Stomach (tissue), 9 donors: ENCODE data around the gene CLASP2. TPM values are rescaled to one million over a fixed set of nuclear protein-coding genes. Genes with fewer than 3 reads are reported as not detected.

Source experiments
- DNase-seq, 2 donors: peaks; one replicate each; pipeline versions ENCODE4 v3.0.0 to v3.0.0-alpha.2; 2013 to 2019
- H3K27ac ChIP-seq, 5 donors: fragments of 200-600 bp in 4 of 5; sonication (generic) in 4 of 5; one replicate each; pipeline ENCODE4 v1.5.1; 2013 to 2019; ENCODE audit warnings: mild to moderate bottlenecking in 1 of 5, moderate library complexity in 1 of 5
- H3K27me3 ChIP-seq, 3 donors: fragments of 200-600 bp; sonication (generic); one replicate each; pipeline ENCODE4 v1.5.1; 2017 to 2019; ENCODE audit warnings: mixed run types in 1 of 3
- H3K36me3 ChIP-seq, 4 donors: fragments of 200-600 bp; sonication (generic); 1 replicate in 3 of 4; 2 replicates in 1 of 4; pipeline ENCODE4 v1.5.1; 2016 to 2019
- H3K4me1 ChIP-seq, 4 donors: fragments of 200-600 bp; sonication (generic); one replicate each; pipeline ENCODE4 v1.5.1; 2016 to 2019
- H3K4me3 ChIP-seq, 4 donors: fragments of 200-600 bp; sonication (generic) in 3 of 4; one replicate each; pipeline ENCODE4 v1.5.1; 2016 to 2019; ENCODE audit warnings: mild to moderate bottlenecking in 1 of 4
- H3K9me3 ChIP-seq, 4 donors: fragments of 200-600 bp; sonication (generic); one replicate each; pipeline ENCODE4 v1.5.1; 2016 to 2019
- EP300 ChIP-seq: sonication (generic); formaldehyde crosslinking; IDR thresholded peaks from one replicate; pipeline ENCODE4 v1.6.1; 2017; ENCODE audit warnings: antibody characterized with exemption
- POLR2A ChIP-seq, 4 donors: fragments of 450-650 bp; IDR thresholded peaks; one replicate each; pipeline ENCODE4 v1.6.1; 2016; ENCODE audit warnings: antibody characterized with exemption in 4 of 4, control low read depth in 2 of 4, mild to moderate bottlenecking in 1 of 4, moderate library complexity in 1 of 4
- POLR2AphosphoS5 ChIP-seq, 3 donors: sonication (generic); formaldehyde crosslinking; IDR thresholded peaks; one replicate each; pipeline ENCODE4 v1.6.1; 2016; ENCODE audit warnings: antibody characterized with exemption in 3 of 3
- WGBS, 5 donors: extraction: QIAGEN DNeasy Blood & Tissue Kit in 3 of 5; methylation state at CpG; one replicate each; pipeline versions ENCODE4 v1.1.5 to v1.1.7; 2013 to 2018; 5-methylcytosine and 5-hydroxymethylcytosine counted together
- intact Hi-C: fragments of 100-400 bp; cut with DNase I; formaldehyde crosslinking; loops from one replicate; pipeline ENCODE4 v1.15.1; 2023; ENCODE audit warnings: low total_unique reads
- polyA plus RNA-seq, 3 donors: library from polyadenylated mRNA; stranded (reverse); fragments of 200-250 nt; gene quantifications; one replicate each; pipeline ENCODE4 v1.2.3, GENCODE V29; 2013
- total RNA-seq, 5 donors: library from RNA; depleted of rRNA; stranded (reverse); fragments of >200 nt; gene quantifications; one replicate each; pipeline versions ENCODE4 v1.1.0 to v1.2.3, GENCODE V29; 2014 to 2016
- TF ChIP-seq, protein P1 (sequence below), 7 experiments: fragments of 450-650 bp in 4 of 7; fragments of 200-600 bp in 3 of 7; sonication (generic) in 3 of 7; IDR thresholded peaks; one replicate each; pipeline ENCODE4 v1.5.1; 2016 to 2019; ENCODE audit warnings: antibody characterized with exemption in 7 of 7, control low read depth in 2 of 7, mild to moderate bottlenecking in 1 of 7
- donor health status: healthy with polysubstance abuse.
- donor health status: Bipolar disorder and iron deficiency.
- donor health status: healthy.

CLASP2 gene
- total and polyA plus RNA-seq, 8 donors, result 6.3 to 136 (median 44.1) TPM

DNA sequence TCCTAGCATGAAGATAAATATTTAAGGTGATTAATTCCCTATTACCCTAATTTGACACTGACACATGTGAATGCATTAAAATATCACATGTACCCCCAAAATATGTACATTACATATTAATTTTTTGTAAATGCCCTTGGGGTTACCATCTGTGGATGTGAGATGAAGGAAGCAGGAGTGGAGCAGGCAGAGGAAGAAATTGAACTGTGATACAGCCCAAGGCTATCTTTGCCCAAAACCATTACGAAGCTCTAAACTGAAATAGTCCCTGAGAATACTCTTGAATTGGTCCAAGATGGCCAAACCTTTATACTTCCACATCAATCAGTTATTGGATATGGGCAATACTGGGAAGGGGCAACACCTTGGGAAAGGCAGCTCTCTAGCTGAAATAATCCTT, 105.0 kb downstream of the CLASP2 start:
- Histone ChIP-seq H3K9me3 (no peaks in the 10 kb centered on the region), H3K27ac (no peak overlapping the region), H3K36me3 (peaks cover 0 to 38% (median 32%) of the 10 kb centered on the region in 4 donors), H3K4me1 (no peaks in the 10 kb centered on the region), H3K4me3 (no peak overlapping the region), H3K27me3 (no peaks in the 10 kb centered on the region)
- no peak for TF ChIP-seq POLR2A (IDR thresholded peaks at IDR 0.05)
- no peak for TF ChIP-seq EP300
- TF ChIP-seq, protein P1, sequence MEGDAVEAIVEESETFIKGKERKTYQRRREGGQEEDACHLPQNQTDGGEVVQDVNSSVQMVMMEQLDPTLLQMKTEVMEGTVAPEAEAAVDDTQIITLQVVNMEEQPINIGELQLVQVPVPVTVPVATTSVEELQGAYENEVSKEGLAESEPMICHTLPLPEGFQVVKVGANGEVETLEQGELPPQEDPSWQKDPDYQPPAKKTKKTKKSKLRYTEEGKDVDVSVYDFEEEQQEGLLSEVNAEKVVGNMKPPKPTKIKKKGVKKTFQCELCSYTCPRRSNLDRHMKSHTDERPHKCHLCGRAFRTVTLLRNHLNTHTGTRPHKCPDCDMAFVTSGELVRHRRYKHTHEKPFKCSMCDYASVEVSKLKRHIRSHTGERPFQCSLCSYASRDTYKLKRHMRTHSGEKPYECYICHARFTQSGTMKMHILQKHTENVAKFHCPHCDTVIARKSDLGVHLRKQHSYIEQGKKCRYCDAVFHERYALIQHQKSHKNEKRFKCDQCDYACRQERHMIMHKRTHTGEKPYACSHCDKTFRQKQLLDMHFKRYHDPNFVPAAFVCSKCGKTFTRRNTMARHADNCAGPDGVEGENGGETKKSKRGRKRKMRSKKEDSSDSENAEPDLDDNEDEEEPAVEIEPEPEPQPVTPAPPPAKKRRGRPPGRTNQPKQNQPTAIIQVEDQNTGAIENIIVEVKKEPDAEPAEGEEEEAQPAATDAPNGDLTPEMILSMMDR (IDR thresholded peaks at IDR 0.05), result no peak
- TF ChIP-seq POLR2AphosphoS5 (IDR thresholded peaks at IDR 0.05), result no peak
- WGBS, 5 donors, result 93 to 100% (median 100%) methylated on average over 1 of the region's 1 CpG
- intact Hi-C loops, result no loop called here
- no peak for DNase-seq

DNA sequence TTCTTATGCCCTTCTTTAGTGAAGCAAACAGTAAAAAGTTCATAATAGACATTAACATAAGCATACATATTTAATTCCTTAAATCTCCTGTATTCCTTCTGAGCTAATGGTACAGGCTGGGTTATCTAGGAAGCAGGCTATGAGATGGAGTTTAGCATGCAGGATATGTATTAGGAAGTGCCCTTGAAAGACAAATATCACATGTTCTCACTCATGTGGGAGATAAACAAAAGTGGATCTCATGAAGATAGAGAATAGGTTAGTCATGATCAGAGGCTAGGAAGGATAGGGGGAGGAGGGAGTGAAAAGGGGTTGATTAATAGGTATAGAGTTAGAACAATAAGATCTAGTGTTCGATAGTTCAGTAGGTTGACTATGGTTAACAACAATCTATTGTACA, 105.4 kb downstream of the CLASP2 start:
- H3K27me3 ChIP-seq, result no peaks in the 10 kb centered on the region
- intact Hi-C loops, result no loop called here
- no peaks in the 10 kb centered on the region for H3K9me3 ChIP-seq
- no peak overlapping the region for H3K4me3 ChIP-seq
- H3K4me1 ChIP-seq, result no peaks in the 10 kb centered on the region
- 96 to 100% (median 97%) methylated on average over 1 of the region's 1 CpG for WGBS, 5 donors
- H3K27ac ChIP-seq, result no peak overlapping the region
- TF ChIP-seq, protein P1 (IDR thresholded peaks at IDR 0.05), result no peak
- no peak for TF ChIP-seq POLR2A (IDR thresholded peaks at IDR 0.05)
- no peak for TF ChIP-seq EP300
- no peak for TF ChIP-seq POLR2AphosphoS5 (IDR thresholded peaks at IDR 0.05)
- H3K36me3 ChIP-seq, result peaks cover 0 to 38% (median 28%) of the 10 kb centered on the region in 4 donors
- DNase-seq, result no peak

DNA sequence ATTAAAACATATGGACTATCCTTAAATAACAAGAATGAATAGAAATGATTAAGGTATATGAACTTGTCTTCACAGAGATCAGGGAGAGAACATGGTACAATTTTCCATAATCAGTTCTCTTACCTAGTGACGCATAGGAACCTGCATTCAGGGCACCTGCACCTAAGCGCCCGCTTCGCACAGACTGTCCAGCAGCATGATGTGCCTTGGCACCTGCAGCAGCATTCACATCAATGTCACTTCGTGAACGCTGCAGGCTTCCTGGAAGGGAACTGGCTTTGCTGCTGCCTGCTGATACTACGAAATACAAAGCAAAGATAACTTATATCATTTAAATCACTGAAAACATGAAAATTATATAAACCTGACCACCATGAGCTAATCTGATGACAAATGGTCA, 115.2 kb downstream of the CLASP2 start:
- Histone ChIP-seq H3K4me3 (no peak overlapping the region), H3K36me3 (peaks cover 25 to 90% (median 83%) of the 10 kb centered on the region in 4 donors), H3K27me3 (no peaks in the 10 kb centered on the region), H3K4me1 (no peaks in the 10 kb centered on the region), H3K27ac (no peak overlapping the region), H3K9me3 (no peaks in the 10 kb centered on the region)
- intact Hi-C loops, result no loop called here
- TF ChIP-seq POLR2A (IDR thresholded peaks at IDR 0.05), result no peak
- TF ChIP-seq EP300, result no peak
- TF ChIP-seq, protein P1 (IDR thresholded peaks at IDR 0.05), result no peak
- no peak for TF ChIP-seq POLR2AphosphoS5 (IDR thresholded peaks at IDR 0.05)
- WGBS, 5 donors, result 94 to 97% (median 96%) methylated on average over 7 of the region's 7 CpGs
- DNase-seq, result no peak

DNA sequence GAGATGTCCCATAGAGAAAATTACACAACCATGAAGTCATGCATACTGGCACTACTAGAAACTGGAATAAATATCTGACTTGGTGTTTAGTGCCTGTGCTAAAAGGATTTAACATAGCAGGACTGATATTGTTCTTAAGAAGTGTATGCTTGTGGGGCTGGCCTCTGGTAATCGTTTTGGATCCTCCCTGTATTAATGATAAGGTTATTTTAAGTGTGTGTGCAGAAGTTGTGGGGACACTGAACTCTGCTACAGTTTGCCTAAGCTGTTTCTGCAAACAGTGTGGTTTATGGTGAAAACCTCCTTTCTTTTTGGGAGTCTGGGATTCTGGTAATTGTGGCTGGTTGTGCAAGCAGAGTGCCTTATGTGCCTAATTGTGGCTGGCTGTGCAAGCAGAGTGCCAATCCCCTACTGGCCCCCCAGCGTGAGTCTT, 120.8 kb downstream of the CLASP2 start:
- no peaks in the 10 kb centered on the region for H3K27me3 ChIP-seq
- H3K4me1 ChIP-seq, result peaks cover 0 to 7% (median 0%) of the 10 kb centered on the region in 4 donors
- H3K27ac ChIP-seq, result no peak overlapping the region
- intact Hi-C loops, result no loop called here
- 34 to 68% (median 43%) methylated on average over 2 of the region's 2 CpGs for WGBS, 5 donors
- TF ChIP-seq EP300 (no peak), POLR2A (IDR thresholded peaks at IDR 0.05) (no peak), POLR2AphosphoS5 (IDR thresholded peaks at IDR 0.05) (no peak)
- TF ChIP-seq, protein P1 (IDR thresholded peaks at IDR 0.05), result no peak
- H3K4me3 ChIP-seq, result no peak overlapping the region
- peaks cover 3 to 40% (median 36%) of the 10 kb centered on the region in 4 donors for H3K36me3 ChIP-seq
- no peaks in the 10 kb centered on the region for H3K9me3 ChIP-seq
- DNase-seq, result no peak
